NOMO-1 treated with dmso at 0.1 percent for 144 hours (cell line): ENCODE data around the gene IL12A.

Experiments
- DNase-seq: peaks from one replicate; lab custom pipeline; 2025; ENCODE audit not compliant: unreplicated experiment; lab: John Stamatoyannopoulos, UW

Gene IL12A

DNA sequence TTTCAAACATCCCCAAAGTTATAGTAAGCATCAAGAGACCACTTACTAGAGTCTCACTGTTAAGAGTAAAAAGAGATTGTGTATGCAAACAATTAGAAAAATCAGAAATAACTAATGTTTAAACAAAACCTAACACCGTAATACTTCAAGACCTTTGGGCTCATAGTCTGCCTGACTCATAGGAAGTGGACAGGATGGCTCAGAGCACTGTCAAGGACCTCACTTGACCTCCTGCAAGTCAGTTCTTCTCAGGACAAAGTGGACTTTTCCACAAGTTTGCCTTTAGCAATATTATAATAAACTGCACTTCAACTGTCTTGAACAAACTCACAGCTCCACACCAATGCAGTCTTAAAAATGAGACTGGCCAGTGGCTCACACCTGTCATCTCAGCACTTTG lies 34.8 kb downstream of the IL12A start:
- no peak for DNase-seq

DNA sequence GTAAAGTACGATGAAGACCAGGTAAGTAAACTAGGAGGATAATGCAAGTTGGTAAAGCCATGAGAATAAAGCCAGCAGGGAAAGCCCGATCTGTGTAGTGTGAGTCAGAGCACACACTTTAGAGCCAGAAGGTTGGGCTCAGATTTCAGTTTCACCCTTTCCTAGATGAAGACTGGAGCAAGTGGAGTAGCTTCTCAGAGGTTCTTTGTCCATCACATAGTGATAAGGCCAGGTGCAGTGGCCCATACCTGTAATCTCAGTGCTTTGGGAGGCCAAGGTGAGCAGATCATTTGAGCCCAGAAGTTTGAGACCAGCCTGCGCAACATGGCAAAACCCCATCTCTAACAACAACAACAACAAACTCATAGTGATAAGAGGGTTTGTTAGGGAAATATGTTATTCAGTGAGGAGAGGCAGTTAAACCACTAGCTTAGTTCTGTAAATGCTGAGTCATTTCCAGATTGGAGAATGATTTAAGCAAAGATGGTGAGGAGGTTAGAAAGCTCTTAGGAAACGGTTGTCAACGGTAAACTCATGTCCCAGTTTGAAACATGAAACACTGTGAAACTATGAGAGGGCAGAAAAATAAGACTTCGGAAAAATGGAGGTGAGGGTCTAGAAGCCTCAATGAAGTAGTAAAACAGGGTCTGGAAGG lies 39.0 kb downstream of the IL12A start:
- peak; percentile 85 for DNase-seq

DNA sequence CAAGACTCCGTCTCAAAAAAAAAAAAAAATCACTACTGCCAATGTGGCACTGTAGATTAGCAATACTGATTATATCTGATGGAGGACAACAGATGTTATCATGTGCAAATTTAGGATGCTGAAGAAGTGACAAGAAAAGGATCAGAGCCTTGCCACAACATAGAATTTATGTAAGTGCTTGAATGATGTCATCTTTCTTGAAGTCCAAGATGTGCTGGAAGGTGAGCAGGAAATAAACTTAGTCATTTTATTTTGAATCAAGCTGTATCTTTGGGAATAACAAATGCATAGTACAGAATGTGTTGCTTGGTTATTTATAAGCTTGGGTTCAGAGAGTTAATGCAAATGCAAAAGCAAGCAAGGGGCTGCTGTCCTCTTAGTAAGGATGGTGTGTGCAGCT lies 47.1 kb downstream of the IL12A start:
- DNase-seq: no peak

DNA sequence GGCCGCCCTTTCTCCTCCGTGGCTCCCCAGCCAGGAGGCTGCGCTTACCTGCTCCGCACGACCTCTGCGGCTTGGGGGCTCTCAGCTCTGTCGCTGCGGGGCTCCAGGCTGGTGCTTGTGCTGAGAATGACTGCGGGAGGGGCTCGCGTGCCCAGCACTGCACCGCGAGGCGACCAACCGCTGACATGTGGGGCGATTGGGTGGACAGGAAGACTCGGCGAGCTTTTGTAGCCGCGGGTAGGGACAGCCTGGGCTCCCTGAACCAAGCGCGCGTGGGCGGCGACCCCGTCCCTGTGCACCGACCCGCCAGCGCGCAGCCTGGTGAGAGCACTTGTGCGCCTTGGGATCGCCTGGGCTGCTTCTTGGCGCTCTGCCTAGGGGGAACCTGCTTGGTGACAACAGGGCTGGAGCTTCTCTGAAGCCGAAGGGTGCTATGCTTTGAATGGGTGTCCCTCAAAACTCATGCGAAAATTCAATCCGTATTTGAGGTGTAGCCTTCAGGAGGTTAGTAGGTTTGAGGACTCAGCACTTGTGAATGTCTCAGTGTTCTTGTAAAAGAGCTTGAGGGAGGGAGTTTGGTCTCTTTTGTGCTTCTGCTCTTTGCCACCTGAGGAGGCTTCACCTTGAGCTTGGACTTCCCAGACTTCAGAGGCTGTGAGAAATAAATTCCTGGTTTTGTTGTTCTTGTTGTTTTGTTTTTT lies 50.4 kb downstream of the IL12A start:
- DNase-seq: no peak

DNA sequence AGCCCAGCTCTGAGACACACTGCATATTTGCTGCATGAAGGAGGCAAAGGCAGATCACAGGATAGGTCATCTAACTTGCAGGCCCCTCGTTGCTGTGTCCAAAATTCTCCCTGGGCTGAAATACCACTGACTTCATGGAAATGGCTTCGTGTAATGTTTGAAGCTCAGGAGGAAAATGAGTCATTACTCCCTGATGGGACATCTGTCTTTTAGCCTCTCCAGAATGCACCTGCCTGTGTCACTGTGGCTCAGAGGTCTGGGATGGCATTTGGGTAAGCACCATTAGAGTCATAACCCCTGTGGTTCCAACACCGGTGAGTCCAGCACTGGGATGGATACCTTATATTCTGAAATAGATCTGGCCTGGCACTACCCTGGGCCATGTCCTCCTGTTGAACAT lies 51.5 kb downstream of the IL12A start:
- no peak for DNase-seq

DNA sequence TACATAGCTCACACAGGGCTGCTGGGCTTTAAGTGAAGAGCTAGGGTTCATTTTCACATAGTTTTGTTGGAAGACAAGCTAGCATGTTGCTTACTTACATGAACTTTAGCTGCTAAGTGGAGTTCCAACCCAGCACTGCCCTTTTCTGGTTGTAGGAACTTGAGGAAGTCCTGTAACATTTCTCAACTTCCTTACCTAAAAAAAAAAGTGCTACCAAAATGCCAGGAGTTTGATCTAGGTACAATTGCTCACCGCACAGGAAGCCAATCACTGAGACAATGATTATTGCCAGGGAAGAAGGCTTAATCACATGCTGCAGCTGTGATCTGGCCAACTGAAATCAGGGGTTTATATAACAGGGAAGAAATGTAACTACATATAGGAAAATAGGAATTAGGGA lies 52.8 kb downstream of the IL12A start:
- peak; percentile 47 for DNase-seq

DNA sequence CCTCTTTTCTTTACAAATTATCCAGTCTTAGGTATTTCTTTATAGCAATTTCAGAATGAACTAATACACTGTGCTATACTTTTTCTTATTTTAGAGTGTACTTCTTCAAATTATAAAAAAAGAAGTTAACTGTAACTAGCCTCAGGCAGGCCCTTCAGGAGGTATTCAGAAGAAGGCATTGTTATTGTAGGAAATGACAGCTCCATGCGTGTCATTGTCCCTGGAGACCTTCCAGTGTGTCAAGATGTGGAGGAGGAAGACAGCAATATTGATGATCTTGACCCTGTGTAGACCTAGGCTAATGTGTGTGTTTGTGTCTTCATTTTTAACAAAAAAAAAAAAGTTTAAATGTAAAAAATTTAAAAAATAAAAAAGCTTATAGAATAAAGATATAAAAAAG lies 55.5 kb downstream of the IL12A start:
- DNase-seq: no peak
